ENCODE results near the gene SYP. TPM values are rescaled to one million over a fixed set of nuclear protein-coding genes. Genes with fewer than 3 reads are reported as not detected.

SYP gene
- total and polyA plus RNA-seq, 9 of the 15 experiments (the other 6 are each of a cell fraction or from before 2014, with no cell fraction given) = 0.48 to 5.1 (median 2.6) TPM

- in situ Hi-C loops (cut with MboI) (no loop called here), intact Hi-C loops (cut with micrococcal nuclease) (loop anchor here (5.0 to 10.0 kb wide), 3 partner anchors 136 to 373 kb away; partner anchors contain the start of genes HDAC6, OTUD5 and TFE3)
- Histone ChIP-seq H2AFZ (ENCODE audit: low read depth, low read length) (no peak overlapping the region), H3K9me1 (ENCODE audit: control insufficient read depth, insufficient read depth, low read length) (peaks cover 3% of the 10 kb centered on the region), H3K4me1 (replicated peaks in 1 of 2; ENCODE audit: control insufficient read depth in 2 of 2, insufficient read depth in 2 of 2, low read length in 2 of 2) (peaks cover 33 to 45% of the 10 kb centered on the region in 2 experiments), H3K9me3 (replicated peaks; ENCODE audit: control insufficient read depth, insufficient read depth, low read depth, low read length) (no peaks in the 10 kb centered on the region), H3K27me3 (ENCODE audit: control insufficient read depth in 2 of 2, insufficient read depth in 2 of 2, low read length in 2 of 2) (no peaks in the 10 kb centered on the region), H4K20me1 (replicated peaks; ENCODE audit: control insufficient read depth, insufficient read depth, low read length) (no peaks in the 10 kb centered on the region; the same call in 1 of the 2 replicates), H3K4me3 (no peak overlapping the region), H3K79me2 (ENCODE audit: control insufficient read depth, insufficient read depth, low read length) (peaks cover 18% of the 10 kb centered on the region), H3K27ac (ENCODE audit: extremely low read depth, low read depth, low read length) (no peak overlapping the region), H3K36me3 (ENCODE audit: control insufficient read depth, insufficient read depth, low read length) (peaks cover 87% of the 10 kb centered on the region; the same call in 2 of the 3 replicates), H3K4me2 (ENCODE audit: insufficient read depth, low read length) (no peak overlapping the region), H3K9ac (ENCODE audit: insufficient read depth in 1 of 2, low read depth in 2 of 2, low read length in 2 of 2) (peak overlapping the region in 1 of 2 experiments; percentile 10; a peak in 2 of 4 replicates)
- ChIA-PET POLR2A (interaction anchor here (0.6 to 1.4 kb wide), 4 partner anchors 10 to 695 kb away, joined by 3 read pairs; no protein-coding TSS in a partner anchor), CTCF (ENCODE audit: low intra/inter-chr PET ratio) (interaction anchor here (0.9 kb wide), 1 partner anchor 55 kb away, joined by 4 read pairs; the partner anchor contains the start of gene GPKOW)
- no peak for FAIRE-seq
- BruUV-seq (replicated peaks) = no TSS peak
- WGBS (ENCODE audit: insufficient coverage, low coverage, missing lambda C conversion rate) = 89% methylated on average over 19 of the region's 23 CpGs
- no peak for TF ChIP-seq PCBP1 (IDR thresholded peaks at IDR 0.05; ENCODE audit: low read depth, low read length, poor library complexity, severe bottlenecking)
- TF ChIP-seq RBM22 (IDR thresholded peaks at IDR 0.05; ENCODE audit: low read depth, low read length, poor library complexity, severe bottlenecking) = peak; percentile 21
- TF ChIP-seq POU5F1 (IDR thresholded peaks at IDR 0.05; ENCODE audit: borderline replicate concordance, low read depth, low read length, partially characterized antibody) = no peak
- TF ChIP-seq NCOA1 (IDR thresholded peaks at IDR 0.05; ENCODE audit: low read depth) = no peak
- peak; percentile 47; the same call in 1 of the 2 replicates for TF ChIP-seq POLR2G (IDR thresholded peaks at IDR 0.05; ENCODE audit: low read depth, low read length)
- no peak for TF ChIP-seq MNT (conservative IDR thresholded peaks at IDR 0.05)
- TF ChIP-seq, protein P1, sequence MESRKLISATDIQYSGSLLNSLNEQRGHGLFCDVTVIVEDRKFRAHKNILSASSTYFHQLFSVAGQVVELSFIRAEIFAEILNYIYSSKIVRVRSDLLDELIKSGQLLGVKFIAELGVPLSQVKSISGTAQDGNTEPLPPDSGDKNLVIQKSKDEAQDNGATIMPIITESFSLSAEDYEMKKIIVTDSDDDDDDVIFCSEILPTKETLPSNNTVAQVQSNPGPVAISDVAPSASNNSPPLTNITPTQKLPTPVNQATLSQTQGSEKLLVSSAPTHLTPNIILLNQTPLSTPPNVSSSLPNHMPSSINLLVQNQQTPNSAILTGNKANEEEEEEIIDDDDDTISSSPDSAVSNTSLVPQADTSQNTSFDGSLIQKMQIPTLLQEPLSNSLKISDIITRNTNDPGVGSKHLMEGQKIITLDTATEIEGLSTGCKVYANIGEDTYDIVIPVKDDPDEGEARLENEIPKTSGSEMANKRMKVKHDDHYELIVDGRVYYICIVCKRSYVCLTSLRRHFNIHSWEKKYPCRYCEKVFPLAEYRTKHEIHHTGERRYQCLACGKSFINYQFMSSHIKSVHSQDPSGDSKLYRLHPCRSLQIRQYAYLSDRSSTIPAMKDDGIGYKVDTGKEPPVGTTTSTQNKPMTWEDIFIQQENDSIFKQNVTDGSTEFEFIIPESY (CRISPR knock-in tag; IDR thresholded peaks at IDR 0.05) = peak; percentile 93
- TF ChIP-seq GTF2F1 (IDR thresholded peaks at IDR 0.05; ENCODE audit: low read depth, low read length) = no peak
- TF ChIP-seq MAX (CRISPR knock-in tag; IDR thresholded peaks at IDR 0.05) = peak; percentile 46; the same call in 1 of the 2 replicates
- peak; percentile 50 for TF ChIP-seq RBFOX2 (IDR thresholded peaks at IDR 0.05; ENCODE audit: low read depth, low read length)
- no peak for TF ChIP-seq RFX7 (CRISPR knock-in tag; IDR thresholded peaks at IDR 0.05)
- TF ChIP-seq, protein P2, sequence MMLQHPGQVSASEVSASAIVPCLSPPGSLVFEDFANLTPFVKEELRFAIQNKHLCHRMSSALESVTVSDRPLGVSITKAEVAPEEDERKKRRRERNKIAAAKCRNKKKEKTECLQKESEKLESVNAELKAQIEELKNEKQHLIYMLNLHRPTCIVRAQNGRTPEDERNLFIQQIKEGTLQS (IDR thresholded peaks at IDR 0.05) = 0 out of 2 replicates have a peak, but pooled peaks have one; percentile 8
- TF ChIP-seq, protein P2 (CRISPR knock-in tag; conservative IDR thresholded peaks at IDR 0.05) = no peak
- ATAC-seq = no peak; the same call in 2 of the 3 replicates
- DNase-seq (ENCODE audit: extremely low read depth in 1 of 4, low spot score in 3 of 4) = no peak
Observed at GRCh38 chrX:49177873-49178480, 22.0 kb downstream of the SYP start.
